Measurements from ENCODE around the gene IL5. TPM values are rescaled to one million over a fixed set of nuclear protein-coding genes. Genes with fewer than 3 reads are reported as not detected.
"Not testable (repeated sequence)": the region's sequence is repeated elsewhere in the genome, so short reads cannot be mapped to it uniquely, and the experiment has no call there.

IL5 gene
- total RNA-seq, 1 experiment from 2014 or later = not detected

GRCh38 chr5:132556763-132557477, 13.6 kb upstream of the IL5 start, which contains the start of gene RAD50:
RAD50 (plus strand) TSS chr5:132556977; CDS start chr5:132557325, 348 bp downstream.
- Mint-ChIP-seq H3K27ac (ENCODE audit: low read depth, unreplicated experiment) (peak within 1 kb of the TSS; percentile 99), H3K9me3 (ENCODE audit: unreplicated experiment) (no peaks in the 10 kb centered on the region), H3K27me3 (ENCODE audit: insufficient read depth, unreplicated experiment) (no peaks in the 10 kb centered on the region), H3K4me3 (ENCODE audit: unreplicated experiment) (peak within 1 kb of the TSS; percentile 97), H3K36me3 (ENCODE audit: insufficient read depth, unreplicated experiment) (peaks cover 18% of the 10 kb centered on the region), H3K4me1 (ENCODE audit: insufficient read depth, unreplicated experiment) (peaks cover 16% of the 10 kb centered on the region)
- BruUV-seq (replicated peaks) = TSS peak; percentile 80
- intact Hi-C loops (cut with micrococcal nuclease) = no loop called here
- CTCF ChIA-PET = interaction anchor here (0.5 to 1.6 kb wide), 6 partner anchors 9 to 1142 kb away, joined by 3 to 6 read pairs (median 3); no protein-coding TSS in a partner anchor
- POLR2A ChIA-PET = interaction anchor here (0.6 to 2.6 kb wide), 38 partner anchors 8 to 1643 kb away, joined by 3 to 17 read pairs (median 4); partner anchors contain the start of genes GDF9, HSPA4, KIF3A and SHROOM1
- peak; percentile 97 for DNase-seq (ENCODE audit: unreplicated experiment)
- TF ChIP-seq CTCF (IDR thresholded peaks at IDR 0.05; ENCODE audit: unreplicated experiment) = no peak

- Mint-ChIP-seq H3K4me1 (ENCODE audit: insufficient read depth, unreplicated experiment) (peaks cover 16% of the 10 kb centered on the region), H3K9me3 (ENCODE audit: unreplicated experiment) (no peaks in the 10 kb centered on the region), H3K36me3 (ENCODE audit: insufficient read depth, unreplicated experiment) (peaks cover 18% of the 10 kb centered on the region), H3K27me3 (ENCODE audit: insufficient read depth, unreplicated experiment) (no peaks in the 10 kb centered on the region), H3K4me3 (ENCODE audit: unreplicated experiment) (peak overlapping the region; percentile 97), H3K27ac (ENCODE audit: low read depth, unreplicated experiment) (peak overlapping the region; percentile 99)
- POLR2A ChIA-PET = interaction anchor here (0.7 to 2.6 kb wide), 32 partner anchors 7 to 1644 kb away, joined by 3 to 17 read pairs (median 4); partner anchors contain the start of genes GDF9, HSPA4, KIF3A and SHROOM1
- intact Hi-C loops (cut with micrococcal nuclease) = no loop called here
- no peak for DNase-seq (ENCODE audit: unreplicated experiment)
- CTCF ChIA-PET = interaction anchor here (0.6 to 0.7 kb wide), 3 partner anchors 9 to 1141 kb away, joined by 3 read pairs; no protein-coding TSS in a partner anchor
- TSS peak; percentile 96 for BruUV-seq (replicated peaks)
- no peak for TF ChIP-seq CTCF (IDR thresholded peaks at IDR 0.05; ENCODE audit: unreplicated experiment)
These were observed 12.9 kb upstream of the IL5 start for GRCh38 chr5:132556153-132556762.

- H3K4me3 Mint-ChIP-seq (ENCODE audit: unreplicated experiment) = no peak overlapping the region
- no peaks in the 10 kb centered on the region for H3K4me1 Mint-ChIP-seq (ENCODE audit: insufficient read depth, unreplicated experiment)
- BruUV-seq (replicated peaks) = no TSS peak
- CTCF ChIA-PET = interaction anchor here (0.6 to 2.1 kb wide), 3 partner anchors 22 to 46 kb away, joined by 3 to 17 read pairs (median 4); no protein-coding TSS in a partner anchor
- POLR2A ChIA-PET = interaction anchor here (1.2 kb wide), 1 partner anchor 8 kb away, joined by 3 read pairs; no protein-coding TSS in a partner anchor
- H3K27me3 Mint-ChIP-seq (ENCODE audit: insufficient read depth, unreplicated experiment) = peaks cover 23% of the 10 kb centered on the region
- no peak for TF ChIP-seq CTCF (IDR thresholded peaks at IDR 0.05; ENCODE audit: unreplicated experiment)
- H3K27ac Mint-ChIP-seq (ENCODE audit: low read depth, unreplicated experiment) = no peak overlapping the region
- DNase-seq (ENCODE audit: unreplicated experiment) = no peak
- intact Hi-C loops (cut with micrococcal nuclease) = no loop called here
- no peaks in the 10 kb centered on the region for H3K9me3 Mint-ChIP-seq (ENCODE audit: unreplicated experiment)
- no peaks in the 10 kb centered on the region for H3K36me3 Mint-ChIP-seq (ENCODE audit: insufficient read depth, unreplicated experiment)
These were observed 6.3 kb upstream of the IL5 start for GRCh38 chr5:132549576-132549975.

- H3K27ac Mint-ChIP-seq (ENCODE audit: low read depth, unreplicated experiment); H3K4me1 Mint-ChIP-seq (ENCODE audit: insufficient read depth, unreplicated experiment); intact Hi-C loops (cut with micrococcal nuclease); H3K9me3 Mint-ChIP-seq (ENCODE audit: unreplicated experiment); H3K36me3 Mint-ChIP-seq (ENCODE audit: insufficient read depth, unreplicated experiment); DNase-seq (ENCODE audit: unreplicated experiment); BruUV-seq (replicated peaks); H3K4me3 Mint-ChIP-seq (ENCODE audit: unreplicated experiment): not testable (repeated sequence)
- POLR2A ChIA-PET = interaction anchor here (0.6 to 1.2 kb wide), 2 partner anchors 8 to 9 kb away, joined by 3 read pairs; partner anchors contain the start of gene RAD50
- CTCF ChIA-PET = interaction anchor here (0.6 to 2.1 kb wide), 3 partner anchors 22 to 50 kb away, joined by 3 to 17 read pairs (median 3); no protein-coding TSS in a partner anchor
- H3K27me3 Mint-ChIP-seq (ENCODE audit: insufficient read depth, unreplicated experiment) = peaks cover 30% of the 10 kb centered on the region
These were observed 5.5 kb upstream of the IL5 start for GRCh38 chr5:132548834-132549233.

Data from MCF 10A (cell line).